MM.1S (cell line): ENCODE results near the gene ORC3.
"Not testable (repeated sequence)": the region's sequence is repeated elsewhere in the genome, so short reads cannot be mapped to it uniquely, and the experiment has no call there.

Source experiments
- DNase-seq: peaks from one replicate; pipeline ENCODE4 v3.0.0-alpha.2; 2015
- H2AFZ ChIP-seq: fragments of 300-600 bp; sonication (generic); 2 replicates; pipeline ENCODE4 v1.6.0; 2016; ENCODE audit warnings: antibody characterized with exemption, low read length
- H3F3A ChIP-seq: fragments of 300-600 bp; sonication (generic); 2 replicates; pipeline ENCODE4 v1.6.1; 2016; ENCODE audit warnings: mild to moderate bottlenecking, antibody characterized with exemption, low read length, moderate library complexity, mixed read lengths; ENCODE audit not compliant: insufficient read depth
- H3K27ac ChIP-seq: fragments of 300-600 bp; sonication (generic); 2 replicates; pipeline ENCODE4 v1.5.1; 2016; ENCODE audit warnings: mild to moderate bottlenecking, low read length
- H3K27me3 ChIP-seq: fragments of 300-600 bp; sonication (generic); replicated peaks from 2 replicates; pipeline ENCODE4 v1.6.0; 2016; ENCODE audit warnings: low read length; ENCODE audit not compliant: insufficient read depth
- H3K36me3 ChIP-seq: fragments of 300-600 bp; sonication (generic); replicated peaks from 2 replicates; pipeline ENCODE4 v1.6.1; 2016; ENCODE audit warnings: mild to moderate bottlenecking, low read length, mixed read lengths; ENCODE audit not compliant: insufficient read depth
- H3K4me1 ChIP-seq: fragments of 300-600 bp; sonication (generic); 2 replicates; pipeline ENCODE4 v1.6.1; 2016; ENCODE audit warnings: low read length, mixed read lengths
- H3K4me2 ChIP-seq: fragments of 300-600 bp; sonication (generic); 2 replicates; pipeline ENCODE4 v1.6.0; 2016; ENCODE audit warnings: low read depth, low read length
- H3K4me3 ChIP-seq: fragments of 300-600 bp; sonication (generic); 2 replicates; pipeline ENCODE4 v1.5.1; 2016; ENCODE audit warnings: low read length, mixed read lengths
- H3K79me2 ChIP-seq: fragments of 300-600 bp; sonication (generic); 2 replicates; pipeline ENCODE4 v1.6.1; 2016; ENCODE audit warnings: mixed run types, low read length, mixed read lengths
- H3K9ac ChIP-seq: fragments of 300-600 bp; sonication (generic); 2 replicates; pipeline ENCODE4 v1.6.1; 2016; ENCODE audit warnings: low read length, mixed read lengths
- H3K9me2 ChIP-seq: fragments of 300-600 bp; sonication (generic); replicated peaks from 2 replicates; pipeline ENCODE4 v1.6.1; 2016; ENCODE audit warnings: mild to moderate bottlenecking, low read length, mixed read lengths; ENCODE audit not compliant: insufficient read depth
- H3K9me3 ChIP-seq: fragments of 300-600 bp; sonication (generic); replicated peaks from 2 replicates; pipeline ENCODE4 v1.6.1; 2016; ENCODE audit warnings: mild to moderate bottlenecking, low read length, mixed read lengths; ENCODE audit not compliant: insufficient read depth
- H4K20me1 ChIP-seq: fragments of 300-600 bp; sonication (generic); 2 replicates; pipeline ENCODE4 v1.6.1; 2016; ENCODE audit warnings: mild to moderate bottlenecking, low read length, moderate library complexity, mixed read lengths; ENCODE audit not compliant: insufficient read depth
- EZH2 ChIP-seq: fragments of 300-600 bp; sonication (generic); optimal IDR thresholded peaks from 2 replicates; pipeline ENCODE3; 2017; ENCODE audit warnings: low read depth, mild to moderate bottlenecking, antibody characterized with exemption, low read length, mixed read lengths
- EZH2phosphoT487 ChIP-seq: fragments of 300-600 bp; sonication (generic); IDR thresholded peaks from 2 replicates; pipeline ENCODE4 v1.6.1; 2018; ENCODE audit warnings: antibody characterized with exemption, low read length
- TF ChIP-seq, protein P1 (sequence below): fragments of 300-600 bp; sonication (generic); IDR thresholded peaks from 2 replicates; pipeline ENCODE4 v1.5.1; 2016; ENCODE audit warnings: antibody characterized with exemption, low read length, mixed read lengths

The ORC3 gene

DNA sequence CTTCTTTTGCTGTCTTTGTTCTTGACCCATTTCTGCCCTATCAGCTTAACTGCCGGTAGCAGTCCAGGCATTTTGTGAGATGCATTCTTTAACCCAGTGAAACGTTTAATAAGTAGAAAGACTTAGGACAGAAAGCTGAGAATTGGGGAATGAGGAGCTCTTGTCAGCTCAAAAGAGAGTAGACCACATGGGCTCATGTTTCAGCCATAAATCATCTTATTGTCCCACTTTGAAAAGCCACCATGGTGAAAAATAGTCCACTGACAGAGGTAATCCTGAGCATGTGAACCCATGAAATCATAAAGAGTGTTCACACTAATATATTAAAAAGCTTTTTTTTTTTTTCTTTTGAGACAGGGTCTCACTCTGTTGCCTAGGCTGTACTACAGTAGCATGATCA is 16.3 kb downstream of the ORC3 start:
- Histone ChIP-seq H2AFZ (no peak overlapping the region), H3K4me2 (no peak overlapping the region), H4K20me1 (no peaks in the 10 kb centered on the region), H3K4me1 (no peaks in the 10 kb centered on the region), H3K79me2 (no peaks in the 10 kb centered on the region), H3K27me3 (no peaks in the 10 kb centered on the region), H3K9me2 (no peaks in the 10 kb centered on the region), H3F3A (no peaks in the 10 kb centered on the region), H3K27ac (no peak overlapping the region), H3K9me3 (no peaks in the 10 kb centered on the region), H3K4me3 (no peak overlapping the region), H3K36me3 (0 out of 2 replicates have a peak, but pooled peaks cover 5% of the 10 kb centered on the region), H3K9ac (no peak overlapping the region)
- no peak for DNase-seq
- TF ChIP-seq EZH2 = no peak
- TF ChIP-seq, protein P1, sequence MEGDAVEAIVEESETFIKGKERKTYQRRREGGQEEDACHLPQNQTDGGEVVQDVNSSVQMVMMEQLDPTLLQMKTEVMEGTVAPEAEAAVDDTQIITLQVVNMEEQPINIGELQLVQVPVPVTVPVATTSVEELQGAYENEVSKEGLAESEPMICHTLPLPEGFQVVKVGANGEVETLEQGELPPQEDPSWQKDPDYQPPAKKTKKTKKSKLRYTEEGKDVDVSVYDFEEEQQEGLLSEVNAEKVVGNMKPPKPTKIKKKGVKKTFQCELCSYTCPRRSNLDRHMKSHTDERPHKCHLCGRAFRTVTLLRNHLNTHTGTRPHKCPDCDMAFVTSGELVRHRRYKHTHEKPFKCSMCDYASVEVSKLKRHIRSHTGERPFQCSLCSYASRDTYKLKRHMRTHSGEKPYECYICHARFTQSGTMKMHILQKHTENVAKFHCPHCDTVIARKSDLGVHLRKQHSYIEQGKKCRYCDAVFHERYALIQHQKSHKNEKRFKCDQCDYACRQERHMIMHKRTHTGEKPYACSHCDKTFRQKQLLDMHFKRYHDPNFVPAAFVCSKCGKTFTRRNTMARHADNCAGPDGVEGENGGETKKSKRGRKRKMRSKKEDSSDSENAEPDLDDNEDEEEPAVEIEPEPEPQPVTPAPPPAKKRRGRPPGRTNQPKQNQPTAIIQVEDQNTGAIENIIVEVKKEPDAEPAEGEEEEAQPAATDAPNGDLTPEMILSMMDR = no peak
- TF ChIP-seq EZH2phosphoT487 = no peak

DNA sequence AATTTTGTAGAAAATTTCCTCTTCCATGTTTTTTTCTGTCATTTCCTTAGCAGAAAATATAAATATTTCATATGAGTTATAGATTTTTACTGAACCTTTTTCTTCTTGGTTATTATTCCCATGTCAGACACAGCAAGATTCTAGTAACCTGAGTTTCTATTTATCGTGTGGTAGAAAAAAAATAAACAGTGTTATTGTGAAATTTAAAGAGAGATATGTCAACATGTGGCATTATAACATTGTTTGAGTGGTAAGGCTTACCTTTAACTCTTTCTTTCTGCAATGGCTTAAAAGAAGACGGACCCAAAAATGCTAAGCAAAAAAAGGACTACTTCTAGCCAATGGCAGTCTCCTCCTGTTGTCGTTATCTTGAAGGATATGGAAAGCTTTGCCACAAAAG is 18.9 kb downstream of the ORC3 start:
- H3K4me1 ChIP-seq = no peaks in the 10 kb centered on the region
- 0 out of 2 replicates have a peak, but pooled peaks cover 5% of the 10 kb centered on the region for H3K36me3 ChIP-seq
- no peaks in the 10 kb centered on the region for H3K9me3 ChIP-seq

DNA sequence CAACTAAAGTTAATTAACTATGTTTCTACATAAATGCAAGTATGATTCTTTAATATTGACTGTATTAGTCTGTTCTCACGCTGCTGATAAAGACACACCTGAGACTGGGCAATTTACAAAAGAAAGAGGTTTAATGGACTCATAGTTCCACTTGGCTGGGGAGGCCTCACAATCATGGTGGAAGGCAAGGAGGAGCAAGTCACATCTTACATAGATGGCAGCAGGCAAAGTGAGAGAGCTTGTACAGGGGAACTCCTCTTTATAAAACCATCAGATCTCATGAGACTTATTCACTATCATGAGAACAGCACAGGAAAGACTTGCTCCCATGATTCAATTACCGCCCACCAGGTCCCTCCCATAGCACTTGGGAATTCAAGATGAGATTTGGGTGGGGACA is 23.1 kb downstream of the ORC3 start:
- not testable (repeated sequence) for H3K4me3 ChIP-seq, H3F3A ChIP-seq, H3K4me1 ChIP-seq, H2AFZ ChIP-seq, H3K27me3 ChIP-seq, H3K4me2 ChIP-seq, H3K36me3 ChIP-seq, H3K9ac ChIP-seq, H3K79me2 ChIP-seq, H3K9me2 ChIP-seq, H3K27ac ChIP-seq, DNase-seq, H4K20me1 ChIP-seq, H3K9me3 ChIP-seq

More for the DNA sequence above, 18.9 kb downstream of the ORC3 start:
- Histone ChIP-seq H3K27ac (no peak overlapping the region), H2AFZ (no peak overlapping the region), H4K20me1 (no peaks in the 10 kb centered on the region), H3K79me2 (no peaks in the 10 kb centered on the region), H3F3A (no peaks in the 10 kb centered on the region), H3K4me2 (no peak overlapping the region), H3K9ac (no peak overlapping the region), H3K27me3 (no peaks in the 10 kb centered on the region), H3K4me3 (no peak overlapping the region), H3K9me2 (no peaks in the 10 kb centered on the region)
- DNase-seq = no peak
- TF ChIP-seq EZH2 (no peak), EZH2phosphoT487 (no peak)
- TF ChIP-seq, protein P1 = no peak

DNA sequence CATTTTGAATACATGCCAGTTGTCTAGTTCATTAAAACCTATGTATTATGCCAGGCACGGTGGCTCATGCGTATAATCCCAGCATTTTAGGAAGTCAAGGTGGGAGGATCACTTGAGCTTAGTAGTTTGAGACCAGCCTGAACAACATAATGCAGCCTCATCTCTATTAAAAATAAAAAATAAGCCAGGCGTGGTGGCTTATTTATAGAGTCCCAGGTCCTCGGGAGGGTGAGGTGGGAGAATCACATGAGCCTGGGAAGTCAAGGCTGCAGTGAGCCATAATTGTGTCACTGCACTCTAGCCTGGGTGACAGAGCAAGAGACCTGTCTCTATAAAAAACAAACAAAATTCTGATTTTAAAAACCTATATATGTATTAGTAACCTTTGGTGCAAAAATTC is 27.5 kb downstream of the ORC3 start:
- Histone ChIP-seq H3K4me2 (no peak overlapping the region), H3K4me1 (peaks cover 27% of the 10 kb centered on the region; the same call in 1 of the 2 replicates), H3K36me3 (no peaks in the 10 kb centered on the region; the same call in 1 of the 2 replicates), H3K4me3 (no peak overlapping the region), H4K20me1 (no peaks in the 10 kb centered on the region), H3K9me2 (no peaks in the 10 kb centered on the region), H3K27me3 (no peaks in the 10 kb centered on the region), H3K9me3 (no peaks in the 10 kb centered on the region), H3K79me2 (no peaks in the 10 kb centered on the region), H2AFZ (no peak overlapping the region), H3F3A (peaks cover 6% of the 10 kb centered on the region; the same call in 1 of the 2 replicates), H3K27ac (no peak overlapping the region), H3K9ac (no peak overlapping the region)
- TF ChIP-seq, protein P1 = no peak
- TF ChIP-seq EZH2phosphoT487 (no peak), EZH2 (no peak)
- no peak for DNase-seq
